ENCODE results near the gene SEPTIN10.

SEPTIN10 gene

GRCh38 chr2:109501461-109501860, 112.3 kb downstream of the SEPTIN10 start:
- no peak for TF ChIP-seq Cebpa-rat (IDR thresholded peaks at IDR 0.05)
- Histone ChIP-seq H3K27me3 (no peaks in the 10 kb centered on the region), H3K9me3 (no peaks in the 10 kb centered on the region), H3K9ac (no peak overlapping the region), H3K27ac (peak overlapping the region; percentile 54), H4K20me1 (no peaks in the 10 kb centered on the region), H3K36me3 (peaks cover 11% of the 10 kb centered on the region), H3K4me1 (peaks cover 97% of the 10 kb centered on the region), H3K4me2 (no peak overlapping the region; the same call in 1 of the 2 replicates), H3K4me3 (no peak overlapping the region)

GRCh38 chr2:109500910-109501309, 112.9 kb downstream of the SEPTIN10 start:
- Histone ChIP-seq H3K36me3 (peaks cover 16% of the 10 kb centered on the region), H3K4me3 (no peak overlapping the region), H3K4me1 (peaks cover 93% of the 10 kb centered on the region), H3K27ac (peak overlapping the region; percentile 79), H3K9me3 (peaks cover 3% of the 10 kb centered on the region; the same call in 1 of the 2 replicates), H3K4me2 (peak overlapping the region; percentile 90), H3K27me3 (no peaks in the 10 kb centered on the region), H4K20me1 (no peaks in the 10 kb centered on the region), H3K9ac (no peak overlapping the region)
- no peak for TF ChIP-seq Cebpa-rat (IDR thresholded peaks at IDR 0.05)

GRCh38 chr2:109499566-109499965, 114.2 kb downstream of the SEPTIN10 start:
- H4K20me1 ChIP-seq = no peaks in the 10 kb centered on the region
- peak overlapping the region; percentile 61 for H3K9ac ChIP-seq
- TF ChIP-seq Cebpa-rat (IDR thresholded peaks at IDR 0.05) = no peak
- peaks cover 28% of the 10 kb centered on the region for H3K36me3 ChIP-seq
- H3K4me2 ChIP-seq = peak overlapping the region; percentile 90
- H3K4me1 ChIP-seq = peaks cover 80% of the 10 kb centered on the region
- peaks cover 10% of the 10 kb centered on the region; the same call in 1 of the 2 replicates for H3K9me3 ChIP-seq
- H3K27ac ChIP-seq = peak overlapping the region; percentile 79
- no peaks in the 10 kb centered on the region for H3K27me3 ChIP-seq
- H3K4me3 ChIP-seq = no peak overlapping the region

GRCh38 chr2:109498906-109499305, 114.9 kb downstream of the SEPTIN10 start:
- Histone ChIP-seq H3K27me3 (no peaks in the 10 kb centered on the region), H3K27ac (peak overlapping the region; percentile 79), H3K36me3 (peaks cover 32% of the 10 kb centered on the region), H4K20me1 (no peaks in the 10 kb centered on the region), H3K9me3 (peaks cover 10% of the 10 kb centered on the region; the same call in 1 of the 2 replicates), H3K9ac (peak overlapping the region; percentile 61), H3K4me1 (peaks cover 73% of the 10 kb centered on the region), H3K4me3 (no peak overlapping the region), H3K4me2 (peak overlapping the region; percentile 90)
- no peak for TF ChIP-seq Cebpa-rat (IDR thresholded peaks at IDR 0.05)

GRCh38 chr2:109497911-109498870, 115.6 kb downstream of the SEPTIN10 start:
- Histone ChIP-seq H3K4me3 (peak overlapping the region; percentile 8; the same call in 1 of the 2 replicates), H3K27ac (peak overlapping the region; percentile 79), H3K36me3 (peaks cover 35% of the 10 kb centered on the region), H3K4me1 (peaks cover 66% of the 10 kb centered on the region), H3K9ac (peak overlapping the region; percentile 44), H3K27me3 (no peaks in the 10 kb centered on the region), H3K9me3 (peaks cover 10% of the 10 kb centered on the region; the same call in 1 of the 2 replicates), H3K4me2 (peak overlapping the region; percentile 90), H4K20me1 (no peaks in the 10 kb centered on the region)
- no peak for TF ChIP-seq Cebpa-rat (IDR thresholded peaks at IDR 0.05)

GRCh38 chr2:109497463-109497862, 116.3 kb downstream of the SEPTIN10 start:
- no peaks in the 10 kb centered on the region for H3K27me3 ChIP-seq
- H3K36me3 ChIP-seq = peaks cover 42% of the 10 kb centered on the region
- H3K9ac ChIP-seq = peak overlapping the region; percentile 44
- H3K9me3 ChIP-seq = peaks cover 10% of the 10 kb centered on the region; the same call in 1 of the 2 replicates
- peaks cover 59% of the 10 kb centered on the region for H3K4me1 ChIP-seq
- H3K27ac ChIP-seq = peak overlapping the region; percentile 79
- H4K20me1 ChIP-seq = no peaks in the 10 kb centered on the region
- TF ChIP-seq Cebpa-rat (IDR thresholded peaks at IDR 0.05) = no peak
- peak overlapping the region; percentile 90 for H3K4me2 ChIP-seq
- H3K4me3 ChIP-seq = no peak overlapping the region

GRCh38 chr2:109494351-109494750, 119.4 kb downstream of the SEPTIN10 start:
- H3K27ac ChIP-seq = no peak overlapping the region
- TF ChIP-seq Cebpa-rat (IDR thresholded peaks at IDR 0.05) = no peak
- H3K4me3 ChIP-seq = no peak overlapping the region
- no peaks in the 10 kb centered on the region for H3K27me3 ChIP-seq
- H3K36me3 ChIP-seq = peaks cover 60% of the 10 kb centered on the region
- H3K4me2 ChIP-seq = no peak overlapping the region
- H3K4me1 ChIP-seq = peaks cover 30% of the 10 kb centered on the region
- H3K9me3 ChIP-seq = peaks cover 10% of the 10 kb centered on the region; the same call in 1 of the 2 replicates
- H3K9ac ChIP-seq = no peak overlapping the region
- H4K20me1 ChIP-seq = no peaks in the 10 kb centered on the region

- Histone ChIP-seq H3K36me3 (peaks cover 66% of the 10 kb centered on the region), H4K20me1 (no peaks in the 10 kb centered on the region), H3K27me3 (no peaks in the 10 kb centered on the region), H3K4me3 (no peak overlapping the region), H3K4me2 (no peak overlapping the region), H3K9ac (no peak overlapping the region), H3K9me3 (peaks cover 10% of the 10 kb centered on the region; the same call in 1 of the 2 replicates), H3K4me1 (peaks cover 30% of the 10 kb centered on the region), H3K27ac (no peak overlapping the region)
- no peak for TF ChIP-seq Cebpa-rat (IDR thresholded peaks at IDR 0.05)
Measured at GRCh38 chr2:109493176-109493935, 120.4 kb downstream of the SEPTIN10 start.

Measured in BLaER1 (cell line).